NCI-H187 (cell line): ENCODE results near the gene MTARC1.

Experiments used
- DNase-seq, 2 experiments: peaks; one replicate each; lab custom pipeline; 2025; lab: John Stamatoyannopoulos, UW

Gene MTARC1

GRCh38 chr1:220806408-220806807 is 19.7 kb downstream of the MTARC1 start:
- no peak for DNase-seq

GRCh38 chr1:220807726-220808125 is 21.0 kb downstream of the MTARC1 start:
- no peak for DNase-seq

- no peak for DNase-seq
Measured at GRCh38 chr1:220808345-220809186, 21.9 kb downstream of the MTARC1 start.

GRCh38 chr1:220809187-220809550 is 22.5 kb downstream of the MTARC1 start:
- DNase-seq = no peak

GRCh38 chr1:220809704-220810103 is 23.0 kb downstream of the MTARC1 start:
- no peak for DNase-seq

- DNase-seq = peak in 1 of 2 experiments; percentile 29
Measured at GRCh38 chr1:220810179-220810653, 23.5 kb downstream of the MTARC1 start.

- no peak for DNase-seq
Measured at GRCh38 chr1:220810963-220811362, 24.2 kb downstream of the MTARC1 start.

GRCh38 chr1:220811695-220812094 is 25.0 kb downstream of the MTARC1 start:
- DNase-seq = no peak

- DNase-seq = no peak
Measured at GRCh38 chr1:220812308-220812707, 25.6 kb downstream of the MTARC1 start.

GRCh38 chr1:220813013-220813412 is 26.3 kb downstream of the MTARC1 start:
- no peak for DNase-seq

GRCh38 chr1:220815409-220815808 is 28.7 kb downstream of the MTARC1 start:
- no peak for DNase-seq

GRCh38 chr1:220817907-220818306 is 31.2 kb downstream of the MTARC1 start:
- no peak for DNase-seq

GRCh38 chr1:220818421-220819173 is 31.9 kb downstream of the MTARC1 start:
- no peak for DNase-seq

GRCh38 chr1:220819467-220820026 is 32.8 kb downstream of the MTARC1 start:
- DNase-seq = no peak

- no peak for DNase-seq
Measured at GRCh38 chr1:220824031-220824989, 37.6 kb downstream of the MTARC1 start.

GRCh38 chr1:220825819-220826551 is 39.3 kb downstream of the MTARC1 start:
- no peak for DNase-seq

- no peak for DNase-seq
Measured at GRCh38 chr1:220826729-220827128, 40.0 kb downstream of the MTARC1 start.

GRCh38 chr1:220827445-220828178 is 40.9 kb downstream of the MTARC1 start:
- DNase-seq = no peak

GRCh38 chr1:220828179-220828490 is 41.4 kb downstream of the MTARC1 start:
- DNase-seq = no peak

GRCh38 chr1:220828950-220829586 is 42.4 kb downstream of the MTARC1 start:
- DNase-seq = no peak
